Measurements from ENCODE around the gene GABBR2. TPM values are rescaled to one million over a fixed set of nuclear protein-coding genes. Genes with fewer than 3 reads are reported as not detected.

Gene GABBR2
- total RNA-seq, 1 experiment from 2014 or later = 0.33 TPM

DNA sequence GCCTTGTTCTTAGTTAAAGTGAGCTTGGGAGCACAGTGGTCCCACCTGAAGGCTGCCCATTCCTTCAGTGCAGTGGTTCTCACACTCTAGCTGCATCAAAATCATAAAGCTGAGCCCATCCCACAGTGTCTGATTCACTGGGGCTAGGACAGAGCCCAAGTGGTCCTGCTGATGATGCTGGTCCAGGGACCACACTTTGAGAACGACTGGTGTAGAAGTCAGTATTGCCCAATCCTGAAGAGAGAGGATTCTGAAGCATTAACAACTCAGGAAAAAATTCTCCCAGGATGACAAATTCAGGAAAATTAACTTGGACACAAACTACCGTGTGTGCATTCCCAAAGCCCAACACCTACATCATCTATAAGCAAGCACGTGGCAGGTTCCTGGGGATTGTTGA, 176.2 kb downstream of the GABBR2 start:
- H3K4me1 Mint-ChIP-seq (ENCODE audit: low read depth, unreplicated experiment) = no peaks in the 10 kb centered on the region
- H3K27me3 Mint-ChIP-seq (ENCODE audit: unreplicated experiment) = peaks cover 52% of the 10 kb centered on the region
- no peak for DNase-seq
- TF ChIP-seq, protein P1, sequence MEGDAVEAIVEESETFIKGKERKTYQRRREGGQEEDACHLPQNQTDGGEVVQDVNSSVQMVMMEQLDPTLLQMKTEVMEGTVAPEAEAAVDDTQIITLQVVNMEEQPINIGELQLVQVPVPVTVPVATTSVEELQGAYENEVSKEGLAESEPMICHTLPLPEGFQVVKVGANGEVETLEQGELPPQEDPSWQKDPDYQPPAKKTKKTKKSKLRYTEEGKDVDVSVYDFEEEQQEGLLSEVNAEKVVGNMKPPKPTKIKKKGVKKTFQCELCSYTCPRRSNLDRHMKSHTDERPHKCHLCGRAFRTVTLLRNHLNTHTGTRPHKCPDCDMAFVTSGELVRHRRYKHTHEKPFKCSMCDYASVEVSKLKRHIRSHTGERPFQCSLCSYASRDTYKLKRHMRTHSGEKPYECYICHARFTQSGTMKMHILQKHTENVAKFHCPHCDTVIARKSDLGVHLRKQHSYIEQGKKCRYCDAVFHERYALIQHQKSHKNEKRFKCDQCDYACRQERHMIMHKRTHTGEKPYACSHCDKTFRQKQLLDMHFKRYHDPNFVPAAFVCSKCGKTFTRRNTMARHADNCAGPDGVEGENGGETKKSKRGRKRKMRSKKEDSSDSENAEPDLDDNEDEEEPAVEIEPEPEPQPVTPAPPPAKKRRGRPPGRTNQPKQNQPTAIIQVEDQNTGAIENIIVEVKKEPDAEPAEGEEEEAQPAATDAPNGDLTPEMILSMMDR (IDR thresholded peaks at IDR 0.05; ENCODE audit: unreplicated experiment) = no peak
- CTCF ChIA-PET = no interaction called here
- BruUV-seq (replicated peaks) = no TSS peak
- no peaks in the 10 kb centered on the region for H3K36me3 Mint-ChIP-seq (ENCODE audit: insufficient read depth, unreplicated experiment)
- H3K9me3 Mint-ChIP-seq (ENCODE audit: low read depth, unreplicated experiment) = no peaks in the 10 kb centered on the region
- H3K4me3 Mint-ChIP-seq (ENCODE audit: low read depth, unreplicated experiment) = no peak overlapping the region
- intact Hi-C loops (cut with micrococcal nuclease; ENCODE audit: unreplicated experiment) = no loop called here
- H3K27ac Mint-ChIP-seq (ENCODE audit: unreplicated experiment) = no peak overlapping the region

DNA sequence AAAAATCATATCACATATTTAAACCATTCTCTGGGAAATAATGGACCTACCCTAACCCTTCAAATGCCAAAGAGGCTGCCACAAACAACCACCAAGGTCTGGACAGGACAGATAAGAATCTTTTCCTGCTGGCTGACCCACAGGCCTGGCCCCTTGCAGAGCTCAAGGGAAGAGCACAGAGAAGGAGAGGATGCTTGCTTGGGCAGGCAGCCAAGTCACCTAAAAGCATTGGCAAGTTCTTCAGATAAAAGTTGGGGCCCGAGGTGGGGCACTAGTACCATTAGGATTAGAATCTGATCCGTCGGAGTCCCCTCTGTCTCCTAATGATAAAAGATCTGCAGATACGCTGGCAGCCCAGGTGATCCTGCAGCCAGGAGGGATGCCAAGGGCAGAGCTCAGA, 176.6 kb downstream of the GABBR2 start:
- CTCF ChIA-PET = no interaction called here
- H3K27ac Mint-ChIP-seq (ENCODE audit: unreplicated experiment) = no peak overlapping the region
- no peaks in the 10 kb centered on the region for H3K4me1 Mint-ChIP-seq (ENCODE audit: low read depth, unreplicated experiment)
- TF ChIP-seq, protein P1 (IDR thresholded peaks at IDR 0.05; ENCODE audit: unreplicated experiment) = no peak
- peaks cover 52% of the 10 kb centered on the region for H3K27me3 Mint-ChIP-seq (ENCODE audit: unreplicated experiment)
- no peaks in the 10 kb centered on the region for H3K9me3 Mint-ChIP-seq (ENCODE audit: low read depth, unreplicated experiment)
- no peak for DNase-seq
- intact Hi-C loops (cut with micrococcal nuclease; ENCODE audit: unreplicated experiment) = no loop called here
- no peak overlapping the region for H3K4me3 Mint-ChIP-seq (ENCODE audit: low read depth, unreplicated experiment)
- H3K36me3 Mint-ChIP-seq (ENCODE audit: insufficient read depth, unreplicated experiment) = no peaks in the 10 kb centered on the region
- no TSS peak for BruUV-seq (replicated peaks)

DNA sequence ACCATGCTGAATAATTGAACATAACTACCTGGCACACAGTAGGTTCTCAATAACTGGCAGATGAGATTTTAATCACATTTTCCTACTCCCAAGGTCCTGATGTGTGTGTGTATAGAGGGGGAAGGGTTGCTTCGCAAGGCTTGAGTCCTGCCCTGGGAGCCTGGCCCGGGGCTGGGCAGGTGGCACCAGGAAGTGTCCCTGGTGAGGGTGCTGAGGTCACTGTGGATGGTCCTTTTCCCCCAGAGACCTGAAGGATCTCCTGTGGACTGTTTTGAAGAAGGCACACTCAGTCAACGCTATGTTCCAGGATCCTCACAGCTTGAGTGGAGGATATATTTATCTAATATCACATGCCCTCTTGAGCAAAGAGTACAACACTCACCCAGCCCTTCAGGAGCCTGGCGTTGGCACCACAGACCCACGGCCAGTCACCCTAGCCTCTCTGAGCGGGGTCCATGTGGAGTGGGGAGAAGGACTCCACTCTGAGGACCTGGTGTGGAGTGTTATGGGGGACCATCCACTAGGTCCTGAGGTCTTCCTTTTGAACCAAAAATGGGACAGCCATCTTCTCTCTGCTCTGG, 177.8 kb downstream of the GABBR2 start:
- intact Hi-C loops (cut with micrococcal nuclease; ENCODE audit: unreplicated experiment) = no loop called here
- no peak for DNase-seq
- Mint-ChIP-seq H3K4me1 (ENCODE audit: low read depth, unreplicated experiment) (no peaks in the 10 kb centered on the region), H3K4me3 (ENCODE audit: low read depth, unreplicated experiment) (no peak overlapping the region), H3K36me3 (ENCODE audit: insufficient read depth, unreplicated experiment) (no peaks in the 10 kb centered on the region), H3K27ac (ENCODE audit: unreplicated experiment) (no peak overlapping the region), H3K27me3 (ENCODE audit: unreplicated experiment) (peaks cover 64% of the 10 kb centered on the region), H3K9me3 (ENCODE audit: low read depth, unreplicated experiment) (no peaks in the 10 kb centered on the region)
- TF ChIP-seq, protein P1 (IDR thresholded peaks at IDR 0.05; ENCODE audit: unreplicated experiment) = no peak
- no TSS peak for BruUV-seq (replicated peaks)
- CTCF ChIA-PET = no interaction called here

DNA sequence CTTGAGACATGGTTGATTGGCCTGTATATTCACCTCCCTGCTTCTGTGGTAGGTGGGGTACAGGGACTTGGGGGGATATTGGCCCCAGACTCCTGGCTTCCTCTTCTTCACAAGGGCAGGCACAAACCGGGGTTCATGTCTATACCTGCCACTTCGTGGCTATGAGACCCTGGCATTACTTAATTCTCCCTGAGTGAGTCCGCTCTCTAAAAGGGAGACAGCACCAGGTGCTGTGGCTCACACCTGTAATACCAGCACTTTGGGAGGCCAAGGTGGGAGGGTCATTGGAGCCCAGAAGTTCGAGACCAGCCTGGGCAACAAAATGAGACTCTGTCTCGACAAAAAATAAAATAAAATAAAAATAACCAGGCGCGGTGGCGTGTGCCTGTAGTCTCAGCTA, 178.5 kb downstream of the GABBR2 start:
- TF ChIP-seq, protein P1 (IDR thresholded peaks at IDR 0.05; ENCODE audit: unreplicated experiment) = no peak
- no TSS peak for BruUV-seq (replicated peaks)
- no peak overlapping the region for H3K4me3 Mint-ChIP-seq (ENCODE audit: low read depth, unreplicated experiment)
- no peaks in the 10 kb centered on the region for H3K9me3 Mint-ChIP-seq (ENCODE audit: low read depth, unreplicated experiment)
- no peaks in the 10 kb centered on the region for H3K4me1 Mint-ChIP-seq (ENCODE audit: low read depth, unreplicated experiment)
- H3K36me3 Mint-ChIP-seq (ENCODE audit: insufficient read depth, unreplicated experiment) = no peaks in the 10 kb centered on the region
- no peak for DNase-seq
- H3K27ac Mint-ChIP-seq (ENCODE audit: unreplicated experiment) = no peak overlapping the region
- peaks cover 69% of the 10 kb centered on the region for H3K27me3 Mint-ChIP-seq (ENCODE audit: unreplicated experiment)
- intact Hi-C loops (cut with micrococcal nuclease; ENCODE audit: unreplicated experiment) = no loop called here
- CTCF ChIA-PET = no interaction called here
